ENCODE data around the gene ENOX1.

Gene ENOX1

GRCh38 chr13:43720780-43721397 is 65.9 kb downstream of the ENOX1 start:
- Histone ChIP-seq H3K4me3 (ENCODE audit: low read depth in 1 of 2, low read length in 2 of 2) (no peak overlapping the region), H3K9ac (ENCODE audit: low read depth, low read length) (no peak overlapping the region), H3K9me3 (ENCODE audit: insufficient read depth, low read length, severe bottlenecking) (no peaks in the 10 kb centered on the region), H3K27me3 (ENCODE audit: insufficient read depth, low read length, poor library complexity) (no peaks in the 10 kb centered on the region), H2AFZ (ENCODE audit: low read depth, low read length) (no peak overlapping the region), H3K27ac (ENCODE audit: low read length) (no peak overlapping the region), H3K4me2 (ENCODE audit: insufficient read depth, low read length) (no peak overlapping the region), H3K79me2 (ENCODE audit: insufficient read depth, low read length) (no peaks in the 10 kb centered on the region), H3K4me1 (ENCODE audit: insufficient read depth, low read length) (no peaks in the 10 kb centered on the region), H3K36me3 (ENCODE audit: insufficient read depth, low read length) (no peaks in the 10 kb centered on the region), H4K20me1 (ENCODE audit: insufficient read depth, low read length) (no peaks in the 10 kb centered on the region)
- DNase-seq = no peak
- no peak for ATAC-seq (ENCODE audit: insufficient read depth, low read depth)
- TF ChIP-seq EZH2 (IDR thresholded peaks at IDR 0.05; ENCODE audit: borderline replicate concordance, low read depth, low read length, severe bottlenecking) (no peak), CTCF (IDR thresholded peaks at IDR 0.05; ENCODE audit: borderline replicate concordance, extremely low read depth, low read length, poor library complexity, severe bottlenecking) (no peak)

GRCh38 chr13:43698758-43699157 is 88.0 kb downstream of the ENOX1 start:
- no peak for DNase-seq
- H3K36me3 ChIP-seq (ENCODE audit: insufficient read depth, low read length) = no peaks in the 10 kb centered on the region
- H3K9me3 ChIP-seq (ENCODE audit: insufficient read depth, low read length, severe bottlenecking) = no peaks in the 10 kb centered on the region
- no peaks in the 10 kb centered on the region for H4K20me1 ChIP-seq (ENCODE audit: insufficient read depth, low read length)
- no peak overlapping the region for H2AFZ ChIP-seq (ENCODE audit: low read depth, low read length)
- H3K79me2 ChIP-seq (ENCODE audit: insufficient read depth, low read length) = no peaks in the 10 kb centered on the region
- TF ChIP-seq CTCF (IDR thresholded peaks at IDR 0.05; ENCODE audit: borderline replicate concordance, extremely low read depth, low read length, poor library complexity, severe bottlenecking) (no peak), EZH2 (IDR thresholded peaks at IDR 0.05; ENCODE audit: borderline replicate concordance, low read depth, low read length, severe bottlenecking) (no peak)
- H3K4me3 ChIP-seq (ENCODE audit: low read depth in 1 of 2, low read length in 2 of 2) = no peak overlapping the region
- H3K27me3 ChIP-seq (ENCODE audit: insufficient read depth, low read length, poor library complexity) = peaks cover 9% of the 10 kb centered on the region
- no peak overlapping the region for H3K9ac ChIP-seq (ENCODE audit: low read depth, low read length)
- no peak overlapping the region for H3K4me2 ChIP-seq (ENCODE audit: insufficient read depth, low read length)
- H3K27ac ChIP-seq (ENCODE audit: low read length) = no peak overlapping the region
- no peak for ATAC-seq (ENCODE audit: insufficient read depth, low read depth)
- no peaks in the 10 kb centered on the region for H3K4me1 ChIP-seq (ENCODE audit: insufficient read depth, low read length)

GRCh38 chr13:43698009-43698408 is 88.8 kb downstream of the ENOX1 start:
- Histone ChIP-seq H4K20me1 (ENCODE audit: insufficient read depth, low read length) (no peaks in the 10 kb centered on the region), H3K27me3 (ENCODE audit: insufficient read depth, low read length, poor library complexity) (peaks cover 13% of the 10 kb centered on the region), H3K79me2 (ENCODE audit: insufficient read depth, low read length) (no peaks in the 10 kb centered on the region), H2AFZ (ENCODE audit: low read depth, low read length) (no peak overlapping the region), H3K36me3 (ENCODE audit: insufficient read depth, low read length) (no peaks in the 10 kb centered on the region), H3K27ac (ENCODE audit: low read length) (no peak overlapping the region), H3K4me3 (ENCODE audit: low read depth in 1 of 2, low read length in 2 of 2) (no peak overlapping the region), H3K4me1 (ENCODE audit: insufficient read depth, low read length) (no peaks in the 10 kb centered on the region), H3K4me2 (ENCODE audit: insufficient read depth, low read length) (no peak overlapping the region), H3K9me3 (ENCODE audit: insufficient read depth, low read length, severe bottlenecking) (no peaks in the 10 kb centered on the region), H3K9ac (ENCODE audit: low read depth, low read length) (no peak overlapping the region)
- TF ChIP-seq CTCF (IDR thresholded peaks at IDR 0.05; ENCODE audit: borderline replicate concordance, extremely low read depth, low read length, poor library complexity, severe bottlenecking) (no peak), EZH2 (IDR thresholded peaks at IDR 0.05; ENCODE audit: borderline replicate concordance, low read depth, low read length, severe bottlenecking) (no peak)
- DNase-seq (no peak), ATAC-seq (ENCODE audit: insufficient read depth, low read depth) (no peak)
